NOMO-1 treated with dmso at 0.1 percent for 144 hours (cell line): ENCODE measurements around the gene CDK5.
"Not testable (repeated sequence)": the region's sequence is repeated elsewhere in the genome, so short reads cannot be mapped to it uniquely, and the experiment has no call there.

Experiments used
- DNase-seq: peaks from one replicate; lab custom pipeline; 2025; ENCODE audit not compliant: unreplicated experiment; lab: John Stamatoyannopoulos, UW

The CDK5 gene

GRCh38 chr7:151035902-151036301 is 21.8 kb downstream of the CDK5 start:
- DNase-seq, result no peak

GRCh38 chr7:151035026-151035717 is 22.5 kb downstream of the CDK5 start:
- no peak for DNase-seq

- no peak for DNase-seq
Observed at GRCh38 chr7:151034312-151035025, 23.2 kb downstream of the CDK5 start.

- DNase-seq, result no peak
Observed at GRCh38 chr7:151033864-151034249, 23.8 kb downstream of the CDK5 start.

GRCh38 chr7:151032936-151033863 is 24.5 kb downstream of the CDK5 start:
- no peak for DNase-seq

- DNase-seq, result no peak
Observed at GRCh38 chr7:151031011-151031410, 26.7 kb downstream of the CDK5 start.

- no peak for DNase-seq
Observed at GRCh38 chr7:151028948-151029501, 28.7 kb downstream of the CDK5 start.

GRCh38 chr7:151028131-151028947 is 29.4 kb downstream of the CDK5 start, which contains the start of gene ABCB8:
ABCB8 (plus strand) TSS chr7:151028450; CDS start chr7:151028516, 66 bp downstream.
- DNase-seq, result peak; percentile 90

- not testable (repeated sequence) for DNase-seq
Observed at GRCh38 chr7:151027728-151028130, 30.0 kb downstream of the CDK5 start.

GRCh38 chr7:151026771-151027727 is 30.6 kb downstream of the CDK5 start:
- not testable (repeated sequence) for DNase-seq

- no peak for DNase-seq
Observed at GRCh38 chr7:151025924-151026671, 31.6 kb downstream of the CDK5 start.

- no peak for DNase-seq
Observed at GRCh38 chr7:151024435-151025056, 33.2 kb downstream of the CDK5 start, which contains the start of gene ATG9B. ATG9B (minus strand) TSS chr7:151024494; CDS start chr7:151024423, 71 bp downstream.

- no peak for DNase-seq
Observed at GRCh38 chr7:151023232-151023631, 34.5 kb downstream of the CDK5 start.

GRCh38 chr7:151020231-151020630 is 37.5 kb downstream of the CDK5 start:
- DNase-seq, result no peak

- no peak for DNase-seq
Observed at GRCh38 chr7:151019130-151019447, 38.6 kb downstream of the CDK5 start.

GRCh38 chr7:151018421-151019129 is 39.1 kb downstream of the CDK5 start:
- no peak for DNase-seq

- peak; percentile 19 for DNase-seq
Observed at GRCh38 chr7:151017953-151018420, 39.7 kb downstream of the CDK5 start.
